MG63 (cell line): ENCODE data around the gene TCF4. TPM values are rescaled to one million over a fixed set of nuclear protein-coding genes. Genes with fewer than 3 reads are reported as not detected.
"Not testable (repeated sequence)": the region's sequence is repeated elsewhere in the genome, so short reads cannot be mapped to it uniquely, and the experiment has no call there.

Experiments
- DNase-seq: peaks from one replicate; pipeline ENCODE4 v3.0.0-alpha.2; 2020
- H3K27me3 ChIP-seq: fragments of 250-450 bp; sonication (Bioruptor Pico); 2 replicates; pipeline ENCODE4 v1.5.1; 2020; ENCODE audit warnings: mild to moderate bottlenecking, moderate library complexity
- H3K36me3 ChIP-seq: fragments of 250-450 bp; sonication (Bioruptor Pico); 2 replicates; pipeline ENCODE4 v1.5.1; 2020; ENCODE audit warnings: mild to moderate bottlenecking, moderate library complexity
- H3K4me3 ChIP-seq: fragments of 250-450 bp; sonication (Bioruptor Pico); 2 replicates; pipeline ENCODE4 v1.5.1; 2020; ENCODE audit warnings: mild to moderate bottlenecking, moderate library complexity
- H3K9me3 ChIP-seq: fragments of 250-450 bp; sonication (Bioruptor Pico); 2 replicates; pipeline ENCODE4 v1.5.1; 2020; ENCODE audit warnings: mild to moderate bottlenecking, moderate library complexity
- total RNA-seq: library from RNA; depleted of rRNA; stranded (reverse); fragments of >200 nt; shearing (Covaris generic); gene quantifications from 2 replicates; pipeline ENCODE4 v1.2.3, GENCODE V29; 2014; ENCODE audit warnings: low replicate concordance

Gene TCF4
- total RNA-seq, 1 experiment from 2014 or later: 20.3 TPM

- DNase-seq: peak; percentile 43
Measured at GRCh38 chr18:55477499-55477859, 110.5 kb downstream of the TCF4 start.

GRCh38 chr18:55475916-55476315 lies 112.1 kb downstream of the TCF4 start:
- DNase-seq: no peak
- no peaks in the 10 kb centered on the region for H3K9me3 ChIP-seq
- no peaks in the 10 kb centered on the region for H3K36me3 ChIP-seq
- H3K4me3 ChIP-seq: no peak overlapping the region
- H3K27me3 ChIP-seq: no peaks in the 10 kb centered on the region

More at GRCh38 chr18:55477499-55477859, 110.5 kb downstream of the TCF4 start:
- H3K9me3 ChIP-seq: no peaks in the 10 kb centered on the region
- H3K4me3 ChIP-seq: peak overlapping the region; percentile 55
- H3K27me3 ChIP-seq: no peaks in the 10 kb centered on the region
- no peaks in the 10 kb centered on the region for H3K36me3 ChIP-seq

GRCh38 chr18:55475467-55475866 lies 112.5 kb downstream of the TCF4 start:
- H3K9me3 ChIP-seq: no peaks in the 10 kb centered on the region
- H3K4me3 ChIP-seq: no peak overlapping the region
- no peak for DNase-seq
- H3K36me3 ChIP-seq: no peaks in the 10 kb centered on the region
- no peaks in the 10 kb centered on the region for H3K27me3 ChIP-seq

- Histone ChIP-seq H3K9me3 (no peaks in the 10 kb centered on the region), H3K27me3 (no peaks in the 10 kb centered on the region), H3K36me3 (no peaks in the 10 kb centered on the region), H3K4me3 (no peak overlapping the region)
- DNase-seq: no peak
Measured at GRCh38 chr18:55473560-55473959, 114.4 kb downstream of the TCF4 start.

- Histone ChIP-seq H3K27me3 (no peaks in the 10 kb centered on the region), H3K36me3 (no peaks in the 10 kb centered on the region), H3K4me3 (no peak overlapping the region), H3K9me3 (no peaks in the 10 kb centered on the region)
- DNase-seq: no peak
Measured at GRCh38 chr18:55473058-55473457, 114.9 kb downstream of the TCF4 start.

- DNase-seq: no peak
- no peaks in the 10 kb centered on the region for H3K36me3 ChIP-seq
- H3K4me3 ChIP-seq: no peak overlapping the region
- no peaks in the 10 kb centered on the region for H3K27me3 ChIP-seq
- H3K9me3 ChIP-seq: no peaks in the 10 kb centered on the region
Measured at GRCh38 chr18:55470826-55471225, 117.2 kb downstream of the TCF4 start.

GRCh38 chr18:55469134-55469533 lies 118.9 kb downstream of the TCF4 start:
- H3K27me3 ChIP-seq, DNase-seq, H3K4me3 ChIP-seq, H3K36me3 ChIP-seq, H3K9me3 ChIP-seq: not testable (repeated sequence)

- no peak overlapping the region for H3K4me3 ChIP-seq
- H3K9me3 ChIP-seq: no peaks in the 10 kb centered on the region
- no peak for DNase-seq
- H3K36me3 ChIP-seq: no peaks in the 10 kb centered on the region
- H3K27me3 ChIP-seq: no peaks in the 10 kb centered on the region
Measured at GRCh38 chr18:55466789-55467188, 121.2 kb downstream of the TCF4 start.

- Histone ChIP-seq H3K36me3 (no peaks in the 10 kb centered on the region; the same call in 1 of the 2 replicates), H3K4me3 (no peak overlapping the region), H3K9me3 (no peaks in the 10 kb centered on the region), H3K27me3 (no peaks in the 10 kb centered on the region)
- no peak for DNase-seq
Measured at GRCh38 chr18:55465313-55465712, 122.7 kb downstream of the TCF4 start.

GRCh38 chr18:55464581-55464980 lies 123.4 kb downstream of the TCF4 start:
- no peak overlapping the region for H3K4me3 ChIP-seq
- DNase-seq: no peak
- no peaks in the 10 kb centered on the region for H3K9me3 ChIP-seq
- H3K27me3 ChIP-seq: no peaks in the 10 kb centered on the region
- H3K36me3 ChIP-seq: no peaks in the 10 kb centered on the region; the same call in 1 of the 2 replicates

GRCh38 chr18:55462652-55463051 lies 125.3 kb downstream of the TCF4 start:
- H3K4me3 ChIP-seq: no peak overlapping the region
- H3K9me3 ChIP-seq: no peaks in the 10 kb centered on the region
- H3K27me3 ChIP-seq: no peaks in the 10 kb centered on the region
- no peaks in the 10 kb centered on the region; the same call in 1 of the 2 replicates for H3K36me3 ChIP-seq
- no peak for DNase-seq

- H3K9me3 ChIP-seq: no peaks in the 10 kb centered on the region
- no peaks in the 10 kb centered on the region for H3K27me3 ChIP-seq
- H3K36me3 ChIP-seq: no peaks in the 10 kb centered on the region; the same call in 1 of the 2 replicates
- DNase-seq: no peak
- no peak overlapping the region for H3K4me3 ChIP-seq
Measured at GRCh38 chr18:55461848-55462247, 126.1 kb downstream of the TCF4 start.

GRCh38 chr18:55458456-55459203 lies 129.4 kb downstream of the TCF4 start:
- no peak for DNase-seq
- Histone ChIP-seq H3K4me3 (no peak overlapping the region), H3K36me3 (no peaks in the 10 kb centered on the region; the same call in 1 of the 2 replicates), H3K27me3 (no peaks in the 10 kb centered on the region), H3K9me3 (no peaks in the 10 kb centered on the region)

GRCh38 chr18:55457028-55457427 lies 131.0 kb downstream of the TCF4 start:
- Histone ChIP-seq H3K36me3 (no peaks in the 10 kb centered on the region; the same call in 1 of the 2 replicates), H3K9me3 (no peaks in the 10 kb centered on the region), H3K27me3 (no peaks in the 10 kb centered on the region), H3K4me3 (no peak overlapping the region)
- no peak for DNase-seq

GRCh38 chr18:55455938-55456337 lies 132.1 kb downstream of the TCF4 start:
- Histone ChIP-seq H3K9me3 (no peaks in the 10 kb centered on the region), H3K27me3 (no peaks in the 10 kb centered on the region), H3K36me3 (no peaks in the 10 kb centered on the region; the same call in 1 of the 2 replicates), H3K4me3 (no peak overlapping the region)
- DNase-seq: no peak

GRCh38 chr18:55453186-55453585 lies 134.8 kb downstream of the TCF4 start:
- no peak overlapping the region for H3K4me3 ChIP-seq
- no peaks in the 10 kb centered on the region for H3K9me3 ChIP-seq
- no peaks in the 10 kb centered on the region for H3K27me3 ChIP-seq
- DNase-seq: no peak
- no peaks in the 10 kb centered on the region for H3K36me3 ChIP-seq

GRCh38 chr18:55452123-55452611 lies 135.8 kb downstream of the TCF4 start:
- no peak overlapping the region for H3K4me3 ChIP-seq
- no peaks in the 10 kb centered on the region for H3K36me3 ChIP-seq
- no peaks in the 10 kb centered on the region for H3K27me3 ChIP-seq
- no peaks in the 10 kb centered on the region for H3K9me3 ChIP-seq
- DNase-seq: peak; percentile 1
